AG04449 (cell line): ENCODE measurements around the gene TMTC2.
"Not testable (repeated sequence)": the region's sequence is repeated elsewhere in the genome, so short reads cannot be mapped to it uniquely, and the experiment has no call there.

ENCODE experiments used
- CTCF ChIA-PET: fragments of 350-600 bp; formaldehyde crosslinking; extraction: SDS; loops from one replicate; lab custom pipeline; 2021; ENCODE audit warnings: antibody characterized with exemption; lab: Yijun Ruan, JAX
- POLR2A ChIA-PET: fragments of 400-600, 350-600 bp; formaldehyde crosslinking; extraction: SDS; loops from one replicate; lab custom pipeline; 2020; ENCODE audit warnings: antibody characterized with exemption, inconsistent platforms; lab: Yijun Ruan, JAX
- DNase-seq: peaks from one replicate; pipeline ENCODE4 v3.0.0-alpha.2; 2010; ENCODE audit warnings: low read depth, low spot score
- H3K4me3 ChIP-seq: 2 replicates; pipeline ENCODE4 v1.5.1; 2011; ENCODE audit warnings: low read depth, mild to moderate bottlenecking, control low read depth, low read length
- TF ChIP-seq, protein P1 (sequence below): IDR thresholded peaks from one replicate; pipeline ENCODE4 v1.5.1; 2011; ENCODE audit warnings: mild to moderate bottlenecking, moderate library complexity, low read length, control low read depth, inconsistent platforms; ENCODE audit not compliant: insufficient read depth; ENCODE audit errors: missing control alignments

Gene TMTC2

DNA sequence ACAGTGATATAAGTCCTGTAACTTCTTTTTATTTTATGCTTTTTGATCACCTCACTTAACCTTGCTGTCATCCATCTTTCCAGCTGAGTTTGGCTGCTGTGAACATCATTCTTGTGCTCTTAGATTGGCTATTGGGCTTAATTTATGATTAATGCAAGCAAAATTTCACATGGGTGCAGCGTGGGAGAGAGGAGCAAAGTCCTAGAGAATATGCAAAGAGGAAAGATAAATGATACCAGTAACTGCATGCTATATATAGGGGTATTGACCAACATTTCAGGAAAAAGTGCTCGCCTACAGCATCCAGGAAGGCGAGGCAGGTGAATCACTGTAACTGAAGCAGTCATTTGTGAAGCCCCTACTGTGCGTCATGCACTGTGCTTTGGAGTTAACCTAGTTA, 153.1 kb downstream of the TMTC2 start:
- POLR2A ChIA-PET = no interaction called here
- TF ChIP-seq, protein P1, sequence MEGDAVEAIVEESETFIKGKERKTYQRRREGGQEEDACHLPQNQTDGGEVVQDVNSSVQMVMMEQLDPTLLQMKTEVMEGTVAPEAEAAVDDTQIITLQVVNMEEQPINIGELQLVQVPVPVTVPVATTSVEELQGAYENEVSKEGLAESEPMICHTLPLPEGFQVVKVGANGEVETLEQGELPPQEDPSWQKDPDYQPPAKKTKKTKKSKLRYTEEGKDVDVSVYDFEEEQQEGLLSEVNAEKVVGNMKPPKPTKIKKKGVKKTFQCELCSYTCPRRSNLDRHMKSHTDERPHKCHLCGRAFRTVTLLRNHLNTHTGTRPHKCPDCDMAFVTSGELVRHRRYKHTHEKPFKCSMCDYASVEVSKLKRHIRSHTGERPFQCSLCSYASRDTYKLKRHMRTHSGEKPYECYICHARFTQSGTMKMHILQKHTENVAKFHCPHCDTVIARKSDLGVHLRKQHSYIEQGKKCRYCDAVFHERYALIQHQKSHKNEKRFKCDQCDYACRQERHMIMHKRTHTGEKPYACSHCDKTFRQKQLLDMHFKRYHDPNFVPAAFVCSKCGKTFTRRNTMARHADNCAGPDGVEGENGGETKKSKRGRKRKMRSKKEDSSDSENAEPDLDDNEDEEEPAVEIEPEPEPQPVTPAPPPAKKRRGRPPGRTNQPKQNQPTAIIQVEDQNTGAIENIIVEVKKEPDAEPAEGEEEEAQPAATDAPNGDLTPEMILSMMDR = no peak
- DNase-seq = no peak
- no peak overlapping the region for H3K4me3 ChIP-seq
- CTCF ChIA-PET = no interaction called here

DNA sequence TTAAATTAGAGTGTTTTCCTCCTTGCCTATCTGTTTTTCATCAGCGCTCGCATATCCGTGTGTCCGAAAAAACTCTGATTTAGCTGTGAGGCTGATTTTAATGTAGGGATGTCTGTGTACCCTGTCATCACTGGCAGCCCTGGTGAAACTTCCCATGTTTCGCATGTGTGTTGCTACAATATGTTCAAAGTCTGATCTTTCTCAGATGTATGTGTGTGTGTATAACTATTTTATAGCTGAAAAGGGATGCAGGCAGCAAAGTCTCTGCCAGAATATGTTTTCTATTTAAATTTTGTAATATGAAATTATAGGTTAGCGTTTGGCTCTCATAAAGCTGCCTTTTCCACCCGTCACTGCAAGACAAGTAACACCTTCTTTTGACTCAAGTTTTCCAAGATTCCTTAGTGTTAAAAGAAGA, 154.8 kb downstream of the TMTC2 start:
- DNase-seq = no peak
- CTCF ChIA-PET = no interaction called here
- no peak overlapping the region for H3K4me3 ChIP-seq
- TF ChIP-seq, protein P1 = no peak
- POLR2A ChIA-PET = no interaction called here

DNA sequence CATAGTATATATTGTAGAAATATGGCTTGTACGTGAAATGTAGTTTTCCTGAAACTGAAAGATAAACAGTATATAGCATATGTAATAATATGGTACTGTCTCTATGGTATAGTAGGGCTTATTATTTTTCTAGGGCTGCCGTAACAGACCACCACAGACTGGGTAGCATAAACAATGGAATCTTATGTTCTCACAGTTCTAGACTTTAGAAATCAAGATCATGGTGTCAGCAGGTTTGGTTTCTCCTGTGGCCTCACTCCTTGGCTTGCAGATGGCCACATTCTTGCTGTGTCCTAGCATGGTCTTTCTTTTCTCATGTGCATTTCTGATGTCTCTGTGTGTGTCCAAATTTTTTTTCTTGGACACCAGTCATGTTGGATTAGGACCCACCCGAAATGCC, 155.8 kb downstream of the TMTC2 start:
- POLR2A ChIA-PET = no interaction called here
- no peak overlapping the region for H3K4me3 ChIP-seq
- TF ChIP-seq, protein P1 = no peak
- CTCF ChIA-PET = no interaction called here
- DNase-seq = no peak

DNA sequence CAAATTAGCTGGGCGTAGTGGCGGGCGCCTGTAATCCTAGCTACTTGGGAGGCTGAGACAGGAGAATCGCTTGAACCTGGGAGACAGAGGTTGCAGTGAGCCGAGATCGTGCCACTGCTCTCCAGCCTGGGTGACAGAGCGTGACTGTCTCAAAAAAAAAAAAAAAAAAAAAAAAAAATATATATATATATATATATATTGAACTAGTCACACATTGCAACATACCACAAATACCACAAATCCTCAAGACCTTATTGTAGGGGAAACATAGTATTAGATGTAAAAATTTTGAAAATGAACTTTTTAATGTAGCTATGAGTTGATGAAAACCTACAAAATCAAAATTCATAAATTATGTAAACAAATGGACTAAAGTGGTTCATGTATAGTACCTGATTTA, 158.4 kb downstream of the TMTC2 start:
- POLR2A ChIA-PET, H3K4me3 ChIP-seq, DNase-seq, CTCF ChIA-PET: not testable (repeated sequence)

DNA sequence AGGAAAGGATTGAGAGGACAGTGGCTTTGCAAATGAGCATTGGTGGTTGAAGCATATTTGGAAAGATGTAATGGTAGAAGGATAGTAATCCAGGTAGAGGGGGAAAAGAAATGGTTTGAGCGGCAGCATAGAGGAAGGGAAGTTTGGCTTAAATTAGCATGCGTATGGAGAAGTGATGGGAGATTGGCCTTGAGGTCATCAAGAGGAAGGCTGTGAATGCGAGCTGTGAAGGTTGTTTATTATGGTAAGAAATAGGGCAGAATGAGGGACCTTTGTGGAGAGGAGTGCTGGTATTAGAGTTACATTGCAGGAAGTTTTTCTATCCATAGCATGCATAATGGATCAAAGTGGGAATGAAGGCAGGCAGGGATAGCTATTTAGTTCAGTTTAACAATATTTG, 162.1 kb downstream of the TMTC2 start:
- CTCF ChIA-PET = no interaction called here
- DNase-seq = no peak
- POLR2A ChIA-PET = no interaction called here
- no peak overlapping the region for H3K4me3 ChIP-seq
- TF ChIP-seq, protein P1 = no peak

DNA sequence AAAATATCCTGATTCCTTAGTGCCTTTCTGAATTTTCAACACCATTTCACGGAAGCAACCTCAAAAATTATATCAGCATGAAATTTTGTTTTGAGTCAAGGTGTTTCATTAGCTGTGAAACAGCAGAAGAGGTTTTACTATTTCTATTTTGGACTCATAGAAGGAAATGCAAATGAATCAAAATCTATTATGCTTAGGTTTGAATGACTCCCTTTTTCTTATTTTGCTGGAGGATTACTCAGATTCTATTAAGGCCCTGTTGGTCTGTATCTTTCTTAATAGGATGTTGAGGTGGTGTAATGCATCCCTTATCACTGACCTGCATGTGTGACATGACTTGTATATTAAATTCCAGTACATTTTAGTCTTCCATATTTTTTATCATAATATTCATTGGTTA, 165.8 kb downstream of the TMTC2 start:
- POLR2A ChIA-PET = no interaction called here
- TF ChIP-seq, protein P1 = no peak
- H3K4me3 ChIP-seq = no peak overlapping the region
- CTCF ChIA-PET = no interaction called here
- no peak for DNase-seq

DNA sequence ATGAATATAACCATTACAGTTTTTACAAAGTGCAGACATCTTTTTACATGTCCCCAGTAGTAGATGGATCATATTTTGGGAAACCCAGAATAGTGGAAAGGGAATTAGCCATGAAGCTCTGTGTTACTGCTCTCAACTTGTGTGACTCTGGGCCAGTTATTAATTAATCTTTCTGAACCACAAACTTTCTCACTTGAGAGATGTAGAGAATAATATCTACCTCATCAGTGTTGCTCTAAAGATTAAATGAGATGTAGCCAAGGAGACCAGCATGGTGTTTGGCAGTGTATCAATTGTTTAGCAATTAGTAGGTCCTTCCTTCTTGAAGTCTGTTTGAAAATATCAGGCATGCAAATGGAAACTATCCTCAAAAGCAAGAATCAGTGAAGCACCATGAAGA, 169.2 kb downstream of the TMTC2 start:
- no peak overlapping the region for H3K4me3 ChIP-seq
- ChIA-PET CTCF (no interaction called here), POLR2A (no interaction called here)
- TF ChIP-seq, protein P1 = no peak
- DNase-seq = no peak
